Mucosa of rectum (tissue), 2 donors: ENCODE results near the gene PHLDA1.

Experiments used
- H3K27ac ChIP-seq, 2 donors: one replicate each; pipeline ENCODE4 v1.7.0; 2013; ENCODE audit warnings: inconsistent platforms in 2 of 2, low read depth in 2 of 2, low read length in 2 of 2
- H3K27me3 ChIP-seq, 2 donors: one replicate each; pipeline ENCODE4 v1.7.0; 2013; ENCODE audit warnings: low read length in 2 of 2; ENCODE audit not compliant: control insufficient read depth in 2 of 2, insufficient read depth in 2 of 2
- H3K36me3 ChIP-seq, 2 donors: one replicate each; pipeline ENCODE4 v1.7.0; 2013; ENCODE audit warnings: low read length in 2 of 2; ENCODE audit not compliant: control insufficient read depth in 2 of 2, insufficient read depth in 2 of 2
- H3K4me1 ChIP-seq, 2 donors: one replicate each; pipeline ENCODE4 v1.7.0; 2013; ENCODE audit warnings: low read length in 2 of 2, mild to moderate bottlenecking in 1 of 2; ENCODE audit not compliant: control insufficient read depth in 2 of 2, insufficient read depth in 2 of 2
- H3K4me3 ChIP-seq, 2 donors: one replicate each; pipeline ENCODE4 v1.7.0; 2013; ENCODE audit warnings: low read length in 2 of 2
- H3K9ac ChIP-seq, 2 donors: one replicate each; pipeline ENCODE4 v1.7.0; 2013; ENCODE audit warnings: low read length in 2 of 2, low read depth in 1 of 2, mild to moderate bottlenecking in 1 of 2
- H3K9me3 ChIP-seq, 2 donors: one replicate each; pipeline ENCODE4 v1.7.0; 2013; ENCODE audit warnings: low read length in 2 of 2; ENCODE audit not compliant: control insufficient read depth in 2 of 2
- donor health status: healthy.
- donor health status: Normal muscosa, but diverticular disease.

Gene PHLDA1

GRCh38 chr12:76064904-76065303 is 33.3 kb upstream of the PHLDA1 start:
- H3K9ac ChIP-seq = no peak overlapping the region
- no peak overlapping the region for H3K4me3 ChIP-seq
- peaks cover 0 to 10% of the 10 kb centered on the region in 2 donors for H3K9me3 ChIP-seq
- no peaks in the 10 kb centered on the region for H3K4me1 ChIP-seq
- H3K27me3 ChIP-seq = no peaks in the 10 kb centered on the region
- peaks cover 8 to 15% of the 10 kb centered on the region in 2 donors for H3K36me3 ChIP-seq
- no peak overlapping the region for H3K27ac ChIP-seq

- no peak overlapping the region for H3K9ac ChIP-seq
Observed at GRCh38 chr12:76060111-76060510, 28.5 kb upstream of the PHLDA1 start.

GRCh38 chr12:76057326-76057725 is 25.8 kb upstream of the PHLDA1 start:
- no peaks in the 10 kb centered on the region for H3K27me3 ChIP-seq
- no peaks in the 10 kb centered on the region for H3K4me1 ChIP-seq
- no peak overlapping the region for H3K9ac ChIP-seq
- H3K27ac ChIP-seq = no peak overlapping the region
- H3K4me3 ChIP-seq = no peak overlapping the region
- peaks cover 16 to 26% of the 10 kb centered on the region in 2 donors for H3K36me3 ChIP-seq
- no peaks in the 10 kb centered on the region for H3K9me3 ChIP-seq

More at GRCh38 chr12:76060111-76060510, 28.5 kb upstream of the PHLDA1 start:
- Histone ChIP-seq H3K9me3 (peaks cover 0 to 4% of the 10 kb centered on the region in 2 donors), H3K27ac (no peak overlapping the region), H3K4me1 (no peaks in the 10 kb centered on the region), H3K27me3 (no peaks in the 10 kb centered on the region), H3K4me3 (no peak overlapping the region), H3K36me3 (peaks cover 16 to 17% of the 10 kb centered on the region in 2 donors)

DNA sequence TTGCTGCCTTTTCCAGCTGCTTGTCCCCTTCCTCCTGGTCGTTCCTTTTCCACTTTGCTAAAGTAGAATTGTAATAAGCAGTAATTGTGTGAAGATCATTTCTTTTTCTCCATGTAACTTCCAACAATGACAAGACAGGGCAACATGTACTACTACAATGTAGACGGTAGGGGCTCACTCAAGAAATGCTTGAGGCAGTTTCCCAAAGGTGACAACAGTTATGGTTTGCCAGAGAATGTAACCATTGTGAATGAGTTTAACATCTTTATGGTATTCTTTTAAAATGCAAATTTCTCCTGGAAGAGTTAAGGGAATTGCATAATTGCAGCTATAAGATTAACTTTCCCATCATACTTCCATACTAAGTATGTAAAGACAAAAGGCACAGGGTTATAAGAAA is 23.8 kb upstream of the PHLDA1 start:
- no peak overlapping the region for H3K9ac ChIP-seq
- H3K9me3 ChIP-seq = no peaks in the 10 kb centered on the region
- peaks cover 10 to 22% of the 10 kb centered on the region in 2 donors for H3K36me3 ChIP-seq
- no peaks in the 10 kb centered on the region for H3K4me1 ChIP-seq
- no peaks in the 10 kb centered on the region for H3K27me3 ChIP-seq
- no peak overlapping the region for H3K27ac ChIP-seq
- no peak overlapping the region for H3K4me3 ChIP-seq

DNA sequence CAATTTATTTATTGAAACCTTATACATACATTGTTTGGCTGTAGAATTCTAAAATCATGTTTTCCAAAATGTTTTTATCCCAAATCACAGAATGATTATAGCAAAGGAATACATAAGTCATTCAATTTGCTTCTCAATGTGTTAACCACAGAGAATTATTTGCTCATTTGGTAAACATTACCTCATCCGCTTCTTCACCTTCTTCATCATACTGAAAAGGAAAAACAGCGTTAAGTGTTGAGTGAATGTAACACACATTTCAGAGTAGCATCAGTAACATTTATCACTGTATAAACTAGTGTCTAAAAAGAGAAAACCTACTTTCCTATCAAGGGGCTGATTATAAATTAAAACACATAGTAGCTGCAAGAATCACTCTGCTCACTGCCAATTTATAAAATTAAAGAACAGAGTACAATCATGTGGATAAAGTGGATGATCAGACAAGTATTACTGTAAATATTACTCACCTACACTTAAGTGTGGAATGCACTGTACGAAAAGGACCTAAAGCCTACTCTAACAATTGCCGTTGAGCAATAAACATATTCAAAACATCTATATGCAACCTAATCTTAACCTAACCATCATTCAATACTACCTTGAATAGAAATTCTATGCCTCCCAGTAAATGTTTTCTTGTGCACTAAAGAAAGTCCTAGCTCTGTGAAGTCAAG is 18.1 kb upstream of the PHLDA1 start:
- no peaks in the 10 kb centered on the region for H3K9me3 ChIP-seq
- H3K36me3 ChIP-seq = peaks cover 11 to 19% of the 10 kb centered on the region in 2 donors
- no peaks in the 10 kb centered on the region for H3K27me3 ChIP-seq
- H3K4me1 ChIP-seq = no peaks in the 10 kb centered on the region
- no peak overlapping the region for H3K27ac ChIP-seq
- H3K9ac ChIP-seq = no peak overlapping the region
- H3K4me3 ChIP-seq = no peak overlapping the region

GRCh38 chr12:76047742-76048141 is 16.2 kb upstream of the PHLDA1 start:
- Histone ChIP-seq H3K27me3 (no peaks in the 10 kb centered on the region), H3K27ac (no peak overlapping the region), H3K4me3 (no peak overlapping the region), H3K9ac (no peak overlapping the region), H3K36me3 (peaks cover 11% of the 10 kb centered on the region in 2 donors), H3K9me3 (no peaks in the 10 kb centered on the region), H3K4me1 (no peaks in the 10 kb centered on the region)

GRCh38 chr12:76047060-76047459 is 15.5 kb upstream of the PHLDA1 start:
- Histone ChIP-seq H3K36me3 (peaks cover 7 to 9% of the 10 kb centered on the region in 2 donors), H3K4me3 (no peak overlapping the region)

DNA sequence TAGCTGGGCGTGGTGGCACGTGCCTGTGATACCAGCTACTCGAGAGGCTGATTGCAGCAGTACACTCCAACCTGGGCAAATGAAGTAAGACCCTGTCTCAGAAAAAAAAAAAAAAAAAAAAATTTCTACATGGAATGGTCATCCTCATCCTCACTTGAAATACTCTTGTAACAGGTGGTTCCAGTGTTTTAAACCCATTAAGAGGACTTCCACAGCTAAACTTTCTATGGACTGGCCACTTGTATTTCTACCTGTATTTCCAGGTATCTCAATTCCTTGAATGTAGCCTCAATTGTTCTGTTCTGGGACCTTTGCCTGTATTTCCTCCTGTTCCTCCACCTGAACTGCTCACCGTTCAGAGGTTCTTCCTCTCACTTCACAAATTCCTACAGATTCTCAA is 11.8 kb upstream of the PHLDA1 start:
- no peak overlapping the region for H3K4me3 ChIP-seq
- H3K36me3 ChIP-seq = peaks cover 0 to 2% of the 10 kb centered on the region in 2 donors
- H3K27me3 ChIP-seq = no peaks in the 10 kb centered on the region

More at GRCh38 chr12:76047060-76047459, 15.5 kb upstream of the PHLDA1 start:
- H3K9ac ChIP-seq = no peak overlapping the region
- H3K9me3 ChIP-seq = no peaks in the 10 kb centered on the region
- H3K4me1 ChIP-seq = no peaks in the 10 kb centered on the region
- no peak overlapping the region for H3K27ac ChIP-seq
- no peaks in the 10 kb centered on the region for H3K27me3 ChIP-seq

DNA sequence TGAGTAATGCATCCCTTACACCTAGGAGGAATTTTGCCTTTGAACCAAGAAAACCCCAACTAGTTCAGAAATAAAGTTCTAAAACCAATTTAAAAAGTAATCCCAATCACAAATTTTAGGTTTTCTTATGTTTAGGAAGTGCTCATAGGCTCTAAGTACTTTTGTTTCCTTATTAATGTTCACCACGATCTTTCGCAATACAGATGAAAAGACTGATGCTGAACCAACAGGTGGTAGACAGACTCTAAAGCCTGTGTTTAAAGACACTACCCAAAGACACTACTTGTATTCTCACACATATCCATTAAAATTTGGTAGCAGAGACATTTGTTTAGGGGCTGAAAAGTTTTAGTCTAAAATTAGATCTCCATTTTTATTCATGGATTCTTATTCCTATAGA is 10.6 kb upstream of the PHLDA1 start:
- H3K4me3 ChIP-seq = no peak overlapping the region
- no peaks in the 10 kb centered on the region for H3K27me3 ChIP-seq
- no peak overlapping the region for H3K9ac ChIP-seq
- H3K4me1 ChIP-seq = no peaks in the 10 kb centered on the region
- no peaks in the 10 kb centered on the region for H3K9me3 ChIP-seq
- no peaks in the 10 kb centered on the region for H3K36me3 ChIP-seq
- H3K27ac ChIP-seq = no peak overlapping the region

More for the DNA sequence above, 11.8 kb upstream of the PHLDA1 start:
- Histone ChIP-seq H3K9me3 (no peaks in the 10 kb centered on the region), H3K27ac (no peak overlapping the region), H3K4me1 (no peaks in the 10 kb centered on the region), H3K9ac (no peak overlapping the region)

DNA sequence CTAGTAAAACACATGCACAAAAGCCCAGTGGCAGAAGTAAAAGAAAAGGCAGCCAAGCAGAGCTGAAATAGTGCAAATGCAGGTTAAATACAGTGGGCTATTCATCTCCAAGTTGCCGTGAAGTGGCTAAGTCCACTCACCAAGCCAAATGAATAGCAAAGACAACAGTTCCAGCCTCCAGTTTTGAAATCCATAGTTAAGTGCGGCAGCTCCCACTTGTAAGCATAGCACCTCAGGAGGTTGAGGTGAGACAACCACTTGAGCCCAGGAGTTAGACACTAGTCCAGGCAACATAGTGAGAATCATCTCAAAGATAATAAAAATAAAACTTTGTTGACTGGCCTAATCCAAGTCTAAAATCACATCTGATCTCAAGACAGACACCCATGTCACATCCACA is 9.8 kb upstream of the PHLDA1 start:
- no peaks in the 10 kb centered on the region for H3K4me1 ChIP-seq
- H3K36me3 ChIP-seq = no peaks in the 10 kb centered on the region
- H3K9ac ChIP-seq = no peak overlapping the region
- no peaks in the 10 kb centered on the region for H3K9me3 ChIP-seq
- H3K4me3 ChIP-seq = no peak overlapping the region
- no peaks in the 10 kb centered on the region for H3K27me3 ChIP-seq
- no peak overlapping the region for H3K27ac ChIP-seq
